C4-2B (cell line): ENCODE data around the gene BAHCC1.

Experiments
- H3K27ac ChIP-seq: fragments of 450-650 bp; 2 replicates; pipeline ENCODE4 v1.5.1; 2017
- ZFX ChIP-seq: fragments of 450-650 bp; IDR thresholded peaks from 2 replicates; pipeline ENCODE4 v1.6.1; 2017
- TF ChIP-seq, protein P1 (sequence below): fragments of 450-650 bp; conservative IDR thresholded peaks from 2 replicates; pipeline ENCODE4 v1.5.1; 2017; ENCODE audit warnings: mild to moderate bottlenecking

Gene BAHCC1

DNA sequence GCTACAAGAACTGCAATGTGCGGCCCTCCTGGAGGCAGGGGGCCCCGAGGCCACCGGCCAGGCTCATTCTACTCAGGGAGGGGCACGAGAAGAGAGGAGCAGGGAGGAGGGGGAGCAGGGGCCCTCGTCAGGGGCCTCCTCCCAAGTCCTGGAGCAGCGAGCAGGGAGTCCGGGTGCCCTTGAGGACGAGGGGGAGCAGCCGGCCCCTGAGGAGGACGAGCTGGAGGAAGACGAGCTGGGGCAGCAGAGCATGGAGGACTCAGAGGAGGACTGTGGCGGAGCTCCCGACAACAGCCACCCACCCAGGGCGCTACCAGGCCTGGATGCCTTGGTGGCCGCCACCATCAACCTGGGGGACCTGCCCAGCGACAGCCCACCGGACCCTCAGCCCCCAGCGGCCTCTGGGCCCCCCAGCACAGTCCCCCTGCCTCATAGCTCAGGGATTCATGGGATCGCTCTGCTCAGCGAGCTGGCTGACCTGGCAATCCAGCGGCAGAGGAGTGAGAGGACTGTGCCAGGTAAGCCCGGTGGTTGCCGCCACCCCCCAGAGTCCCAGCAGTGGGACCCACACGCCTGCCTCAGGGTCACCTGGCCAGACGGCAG is 52.2 kb downstream of the BAHCC1 start:
- no peak overlapping the region for H3K27ac ChIP-seq
- TF ChIP-seq, protein P1, sequence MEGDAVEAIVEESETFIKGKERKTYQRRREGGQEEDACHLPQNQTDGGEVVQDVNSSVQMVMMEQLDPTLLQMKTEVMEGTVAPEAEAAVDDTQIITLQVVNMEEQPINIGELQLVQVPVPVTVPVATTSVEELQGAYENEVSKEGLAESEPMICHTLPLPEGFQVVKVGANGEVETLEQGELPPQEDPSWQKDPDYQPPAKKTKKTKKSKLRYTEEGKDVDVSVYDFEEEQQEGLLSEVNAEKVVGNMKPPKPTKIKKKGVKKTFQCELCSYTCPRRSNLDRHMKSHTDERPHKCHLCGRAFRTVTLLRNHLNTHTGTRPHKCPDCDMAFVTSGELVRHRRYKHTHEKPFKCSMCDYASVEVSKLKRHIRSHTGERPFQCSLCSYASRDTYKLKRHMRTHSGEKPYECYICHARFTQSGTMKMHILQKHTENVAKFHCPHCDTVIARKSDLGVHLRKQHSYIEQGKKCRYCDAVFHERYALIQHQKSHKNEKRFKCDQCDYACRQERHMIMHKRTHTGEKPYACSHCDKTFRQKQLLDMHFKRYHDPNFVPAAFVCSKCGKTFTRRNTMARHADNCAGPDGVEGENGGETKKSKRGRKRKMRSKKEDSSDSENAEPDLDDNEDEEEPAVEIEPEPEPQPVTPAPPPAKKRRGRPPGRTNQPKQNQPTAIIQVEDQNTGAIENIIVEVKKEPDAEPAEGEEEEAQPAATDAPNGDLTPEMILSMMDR = no peak
- no peak for TF ChIP-seq ZFX

DNA sequence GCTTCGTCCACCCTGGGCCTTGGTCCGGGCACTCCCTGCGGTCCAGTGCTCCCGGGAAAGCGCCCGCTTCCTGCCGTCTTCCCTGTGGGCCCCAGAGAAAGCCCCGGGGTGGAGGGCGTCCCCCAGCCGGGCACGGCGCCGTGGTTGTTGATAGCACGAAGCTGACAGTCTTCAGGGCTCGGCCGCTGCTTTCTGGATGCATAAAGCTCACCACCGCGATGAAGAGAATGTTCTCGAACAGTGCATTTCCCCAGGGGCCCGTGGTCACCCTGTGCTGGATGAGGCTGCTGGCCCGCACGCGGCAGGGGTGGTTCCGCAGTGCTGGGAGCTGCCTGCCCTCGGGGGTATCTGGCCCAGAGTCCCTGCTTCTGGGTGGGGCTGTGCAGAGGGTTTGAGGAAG is 53.2 kb downstream of the BAHCC1 start:
- no peak for TF ChIP-seq ZFX
- no peak overlapping the region for H3K27ac ChIP-seq

DNA sequence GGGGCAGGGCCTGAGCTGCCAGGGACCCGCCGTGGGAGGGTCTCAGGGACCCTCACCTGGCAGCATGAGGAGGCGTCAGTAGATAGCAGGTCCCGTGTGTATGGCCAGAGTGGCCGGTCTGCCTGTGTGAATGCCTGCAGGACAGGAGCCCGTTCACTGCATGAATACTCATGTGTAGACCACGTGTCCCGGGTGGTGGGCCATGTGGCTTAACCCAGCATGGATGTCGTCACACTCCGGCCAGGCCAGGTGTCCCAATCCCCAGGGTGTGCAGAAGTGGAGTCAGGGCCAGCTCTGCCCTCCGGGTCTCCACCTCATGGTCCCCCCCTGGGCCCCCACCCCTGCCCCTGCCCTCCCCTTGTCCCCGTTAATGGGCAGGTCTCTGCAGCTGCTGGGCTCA is 53.7 kb downstream of the BAHCC1 start:
- no peak overlapping the region for H3K27ac ChIP-seq
- TF ChIP-seq ZFX = no peak
- TF ChIP-seq, protein P1 = no peak

DNA sequence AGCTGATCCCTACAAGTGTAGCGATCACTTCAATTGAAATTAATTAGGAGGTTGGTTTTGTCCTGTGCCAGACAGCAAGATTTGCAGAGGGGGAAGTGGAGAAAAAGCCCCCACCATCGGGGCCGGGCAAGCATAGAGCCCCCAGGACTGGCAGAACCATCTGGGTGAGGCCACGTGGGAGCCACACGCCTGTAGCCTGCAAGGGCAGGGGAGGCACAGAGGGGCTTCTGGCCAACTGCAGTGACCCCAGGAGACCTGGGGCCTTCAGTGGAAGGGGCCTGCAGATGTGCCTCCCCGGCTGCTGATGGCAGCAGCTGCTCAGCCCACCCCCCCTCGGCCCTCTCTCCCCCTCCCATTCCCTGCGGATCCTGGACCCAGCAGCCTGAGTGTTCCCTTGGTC is 54.1 kb downstream of the BAHCC1 start:
- TF ChIP-seq, protein P1 = no peak
- no peak for TF ChIP-seq ZFX
- H3K27ac ChIP-seq = no peak overlapping the region

DNA sequence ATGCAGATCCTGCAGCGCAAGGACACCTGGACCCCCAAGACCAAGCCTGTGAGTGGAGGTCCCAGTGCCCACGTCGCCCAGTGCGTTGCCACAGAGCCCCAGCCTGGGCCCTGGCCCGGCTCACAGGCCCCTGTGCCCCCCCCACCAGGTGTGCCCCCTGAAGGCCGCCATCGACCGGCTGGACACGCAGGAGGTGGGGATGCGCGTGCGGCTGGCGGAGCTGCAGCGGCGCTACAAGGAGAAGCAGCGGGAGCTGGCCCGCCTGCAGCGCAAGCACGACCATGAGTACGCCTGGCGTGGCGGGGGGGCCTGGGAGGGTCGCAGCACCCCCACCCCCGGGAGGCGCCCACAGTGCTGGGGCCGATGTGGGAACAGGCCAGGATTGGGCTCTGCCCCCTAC is 56.6 kb downstream of the BAHCC1 start:
- no peak for TF ChIP-seq ZFX
- TF ChIP-seq, protein P1 = no peak
- H3K27ac ChIP-seq = no peak overlapping the region

DNA sequence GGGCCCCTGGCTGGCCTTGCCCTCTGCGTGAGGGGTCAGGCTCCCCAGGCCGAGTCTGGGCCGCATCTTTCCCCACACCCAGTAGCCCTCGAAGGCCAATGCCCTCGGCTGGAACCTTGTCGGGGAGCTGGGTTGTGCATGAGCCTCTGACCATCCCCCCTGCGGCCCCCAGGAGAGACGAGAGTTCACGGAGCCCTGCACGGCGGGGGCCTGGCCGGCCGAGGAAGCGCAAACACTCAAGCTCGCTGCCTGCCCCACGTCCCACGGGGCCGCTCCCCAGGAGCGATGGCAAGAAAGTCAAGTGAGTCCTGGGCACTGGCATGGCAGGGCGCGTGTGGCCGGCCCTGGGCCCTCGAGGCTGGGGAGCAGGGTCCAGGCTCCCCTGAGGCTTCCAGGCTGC is 57.3 kb downstream of the BAHCC1 start:
- no peak overlapping the region for H3K27ac ChIP-seq
- no peak for TF ChIP-seq ZFX
- TF ChIP-seq, protein P1 = no peak

DNA sequence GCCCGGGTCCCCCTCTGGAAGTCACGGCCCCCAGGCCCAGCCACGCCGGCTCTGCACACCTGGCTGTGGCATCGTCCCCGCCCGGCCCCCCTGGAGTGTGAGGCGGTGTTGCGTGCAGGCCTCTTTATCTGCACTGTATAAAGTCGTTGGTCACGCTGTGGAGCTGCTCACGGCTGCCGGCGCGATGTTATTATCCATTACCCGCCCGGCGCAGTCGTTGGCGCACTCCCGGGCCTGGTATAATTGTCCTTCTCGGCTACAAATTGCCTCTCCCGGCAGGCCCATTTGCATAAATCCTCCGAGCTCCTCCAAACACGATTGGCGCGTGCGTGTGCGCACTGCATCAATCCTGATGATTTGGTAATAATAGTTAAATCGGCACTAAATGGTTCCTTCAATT is 57.8 kb downstream of the BAHCC1 start:
- H3K27ac ChIP-seq = no peak overlapping the region
- TF ChIP-seq, protein P1 = no peak

DNA sequence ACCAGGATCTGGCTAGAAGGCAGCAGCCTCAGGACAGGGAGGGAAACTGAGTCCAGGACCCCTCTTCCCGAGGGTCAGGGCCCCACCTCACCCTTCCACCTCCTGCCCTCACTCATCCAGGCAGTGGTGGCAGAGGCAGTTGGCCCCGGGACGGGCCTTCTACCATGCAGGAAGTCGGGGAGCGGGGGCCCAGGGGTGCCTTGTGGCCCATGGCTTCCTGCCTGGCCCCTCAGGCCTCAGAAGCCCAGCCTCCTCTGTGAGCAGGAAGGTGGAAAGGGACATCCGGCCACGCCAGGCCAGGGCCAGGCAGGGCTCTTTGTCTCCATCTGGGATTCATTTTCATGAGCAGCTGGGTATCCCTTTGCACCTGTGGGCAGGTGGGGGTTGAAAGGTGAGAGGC is 58.5 kb downstream of the BAHCC1 start:
- no peak overlapping the region for H3K27ac ChIP-seq
- TF ChIP-seq, protein P1 = no peak
- no peak for TF ChIP-seq ZFX
